ENCODE results near the gene CHST3.

Gene CHST3

GRCh38 chr10:72059843-72060822 is 95.9 kb downstream of the CHST3 start:
- DNase-seq, result no peak

GRCh38 chr10:72061491-72061890 is 97.3 kb downstream of the CHST3 start:
- DNase-seq, result no peak

GRCh38 chr10:72061930-72062329 is 97.7 kb downstream of the CHST3 start:
- DNase-seq, result no peak

- DNase-seq, result no peak
Measured at GRCh38 chr10:72062382-72062781, 98.2 kb downstream of the CHST3 start.

All from effector CD8-positive, alpha-beta T cell (primary cell).